NT2/D1 (cell line): Measurements from ENCODE around the gene ALG10.
"Not testable (repeated sequence)": the region's sequence is repeated elsewhere in the genome, so short reads cannot be mapped to it uniquely, and the experiment has no call there.

Source experiments
- DNase-seq: peaks from one replicate; pipeline ENCODE4 v3.0.0-alpha.2; 2011; ENCODE audit warnings: low read depth, low spot score
- H3K27me3 ChIP-seq: 2 replicates; pipeline ENCODE4 v1.6.0; 2011; ENCODE audit warnings: mild to moderate bottlenecking; ENCODE audit not compliant: insufficient read length, insufficient read depth
- H3K36me3 ChIP-seq: 2 replicates; pipeline ENCODE4 v1.6.1; 2011; ENCODE audit warnings: mild to moderate bottlenecking, low read length, mixed read lengths; ENCODE audit not compliant: insufficient read depth, insufficient read length
- H3K4me1 ChIP-seq: 2 replicates; pipeline ENCODE4 v1.5.1; 2011; ENCODE audit not compliant: insufficient read depth, insufficient read length
- H3K4me3 ChIP-seq: 2 replicates; pipeline ENCODE4 v1.5.1; 2011; ENCODE audit warnings: low read depth; ENCODE audit not compliant: insufficient read length
- H3K9ac ChIP-seq: 2 replicates; pipeline ENCODE4 v1.6.0; 2011; ENCODE audit warnings: low read depth; ENCODE audit not compliant: insufficient read length
- H3K9me3 ChIP-seq: 2 replicates; pipeline ENCODE4 v1.5.1; 2011; ENCODE audit warnings: mild to moderate bottlenecking, low read length; ENCODE audit not compliant: insufficient read depth
- SUZ12 ChIP-seq: IDR thresholded peaks from 2 replicates; pipeline ENCODE4 v1.6.1; 2011; ENCODE audit not compliant: insufficient read length, insufficient read depth; ENCODE audit errors: extremely low read depth
- YY1 ChIP-seq: IDR thresholded peaks from 2 replicates; pipeline ENCODE4 v1.6.1; 2011; ENCODE audit not compliant: insufficient read length, insufficient read depth
- ZNF274 ChIP-seq: IDR thresholded peaks from 2 replicates; pipeline ENCODE4 v1.6.1; 2011; ENCODE audit warnings: mild to moderate bottlenecking, low read depth, low read length

The ALG10 gene

GRCh38 chr12:34022079-34022830, at the start of gene ALG10:
Gene ALG10 (plus strand): TSS chr12:34022496. CDS start chr12:34022600, 104 bp downstream.
- Histone ChIP-seq H3K4me3 (peak within 1 kb of the TSS; percentile 95), H3K9me3 (no peaks in the 10 kb centered on the region), H3K9ac (peak within 1 kb of the TSS; percentile 97), H3K27me3 (no peaks in the 10 kb centered on the region), H3K36me3 (peaks cover 15% of the 10 kb centered on the region), H3K4me1 (no peaks in the 10 kb centered on the region)
- DNase-seq = peak; percentile 100
- TF ChIP-seq SUZ12 = no peak
- peak; percentile 44 for TF ChIP-seq YY1
- TF ChIP-seq ZNF274 = no peak

GRCh38 chr12:33972884-33973283, 49.4 kb upstream of the ALG10 start:
- H3K4me3 ChIP-seq, H3K27me3 ChIP-seq, H3K9me3 ChIP-seq, DNase-seq, H3K9ac ChIP-seq, H3K36me3 ChIP-seq, H3K4me1 ChIP-seq: not testable (repeated sequence)

GRCh38 chr12:33977887-33978286, 44.4 kb upstream of the ALG10 start:
- H3K4me1 ChIP-seq = no peaks in the 10 kb centered on the region
- DNase-seq = no peak
- no peaks in the 10 kb centered on the region for H3K36me3 ChIP-seq
- TF ChIP-seq YY1 (no peak), SUZ12 (no peak), ZNF274 (no peak)
- no peaks in the 10 kb centered on the region for H3K27me3 ChIP-seq
- H3K4me3 ChIP-seq = no peak overlapping the region
- H3K9me3 ChIP-seq = no peaks in the 10 kb centered on the region
- H3K9ac ChIP-seq = no peak overlapping the region

- TF ChIP-seq SUZ12 = no peak
- TF ChIP-seq YY1 = no peak
- no peak for TF ChIP-seq ZNF274
- no peak for DNase-seq
- Histone ChIP-seq H3K36me3 (no peaks in the 10 kb centered on the region), H3K9ac (no peak overlapping the region), H3K9me3 (no peaks in the 10 kb centered on the region), H3K4me1 (no peaks in the 10 kb centered on the region), H3K27me3 (no peaks in the 10 kb centered on the region), H3K4me3 (no peak overlapping the region)
Observed at GRCh38 chr12:33988197-33988805, 34.0 kb upstream of the ALG10 start.

GRCh38 chr12:33988913-33989312, 33.4 kb upstream of the ALG10 start:
- Histone ChIP-seq H3K27me3 (no peaks in the 10 kb centered on the region), H3K36me3 (no peaks in the 10 kb centered on the region), H3K4me3 (no peak overlapping the region), H3K4me1 (no peaks in the 10 kb centered on the region), H3K9ac (no peak overlapping the region), H3K9me3 (no peaks in the 10 kb centered on the region)
- TF ChIP-seq YY1 (no peak), ZNF274 (no peak)
- no peak for DNase-seq

- no peak overlapping the region for H3K9ac ChIP-seq
- no peaks in the 10 kb centered on the region for H3K9me3 ChIP-seq
- DNase-seq = no peak
- H3K36me3 ChIP-seq = no peaks in the 10 kb centered on the region
- no peak overlapping the region for H3K4me3 ChIP-seq
- no peaks in the 10 kb centered on the region for H3K4me1 ChIP-seq
- no peaks in the 10 kb centered on the region for H3K27me3 ChIP-seq
- no peak for TF ChIP-seq ZNF274
- TF ChIP-seq SUZ12 = no peak
- TF ChIP-seq YY1 = no peak
Observed at GRCh38 chr12:33994857-33995808, 27.2 kb upstream of the ALG10 start.

- not testable (repeated sequence) for H3K4me3 ChIP-seq, H3K36me3 ChIP-seq, H3K4me1 ChIP-seq, H3K27me3 ChIP-seq, H3K9ac ChIP-seq, DNase-seq, H3K9me3 ChIP-seq
Observed at GRCh38 chr12:34008835-34009234, 13.5 kb upstream of the ALG10 start.
